HG03520 (cell line): ENCODE results near the gene ARPC1B.

Experiments used
- ATAC-seq: cut with Tn5 transposase; IDR thresholded peaks from one replicate; pipeline ENCODE4 v1.9.1; 2021; ENCODE audit warnings: mild to moderate bottlenecking, moderate library complexity; ENCODE audit not compliant: unreplicated experiment

Gene ARPC1B

GRCh38 chr7:99440195-99440594, 65.7 kb downstream of the ARPC1B start:
- no peak for ATAC-seq
